GM13976 (cell line): ENCODE data around the gene ALPK3.

Experiments
- DNase-seq: peaks from one replicate; pipeline ENCODE4 v3.0.0; 2012; ENCODE audit warnings: low spot score
- CTCF ChIP-seq: IDR thresholded peaks from 2 replicates; pipeline ENCODE4 v1.5.1; 2012; ENCODE audit warnings: borderline replicate concordance, mild to moderate bottlenecking; ENCODE audit not compliant: insufficient read depth; ENCODE audit errors: extremely low read depth, missing control alignments, control extremely low read depth
- in situ Hi-C: fragments of 300-500 bp; cut with MboI; formaldehyde crosslinking; loops from one replicate; pipeline ENCODE4 v1.12.0; 2022; ENCODE audit warnings: low sequenced_read_pairs, mixed read lengths, inconsistent platforms; ENCODE audit not compliant: unreplicated experiment

The ALPK3 gene

GRCh38 chr15:84819291-84819768, 2.2 kb downstream of the ALPK3 start:
- in situ Hi-C loops: no loop called here
- DNase-seq: no peak
- no peak for TF ChIP-seq CTCF

- no peak for DNase-seq
- in situ Hi-C loops: no loop called here
- no peak for TF ChIP-seq CTCF
Measured at GRCh38 chr15:84819791-84820190, 2.6 kb downstream of the ALPK3 start.

- in situ Hi-C loops: no loop called here
- DNase-seq: no peak
Measured at GRCh38 chr15:84821501-84822021, 4.4 kb downstream of the ALPK3 start.

GRCh38 chr15:84822653-84823281, 5.6 kb downstream of the ALPK3 start:
- TF ChIP-seq CTCF: no peak
- in situ Hi-C loops: no loop called here
- no peak for DNase-seq

More at GRCh38 chr15:84821501-84822021, 4.4 kb downstream of the ALPK3 start:
- TF ChIP-seq CTCF: no peak

- no peak for TF ChIP-seq CTCF
- in situ Hi-C loops: no loop called here
- DNase-seq: no peak
Measured at GRCh38 chr15:84823282-84823878, 6.2 kb downstream of the ALPK3 start.

- in situ Hi-C loops: loop anchor here (25.0 kb wide), 1 partner anchor 113 kb away; no protein-coding TSS in a partner anchor
- no peak for DNase-seq
- no peak for TF ChIP-seq CTCF
Measured at GRCh38 chr15:84824260-84825007, 7.3 kb downstream of the ALPK3 start.
